IMR-90 (cell line): ENCODE results near the gene PCYOX1L. TPM values are rescaled to one million over a fixed set of nuclear protein-coding genes. Genes with fewer than 3 reads are reported as not detected.

ENCODE experiments used
- ATAC-seq: fragments of 200-7000 bp; cut with Tn5 transposase; 2 replicates; pipeline ENCODE4 v1.9.1; 2020; ENCODE audit warnings: low read depth, mild to moderate bottlenecking, moderate library complexity
- BruUV-seq: library from RNA; stranded (reverse); fragments of 400-500 nt; replicated peaks from 2 replicates; lab custom pipeline; 2021; lab: Mats Ljungman, UMichigan
- CTCF ChIA-PET: fragments of 300-600 bp; formaldehyde crosslinking; extraction: SDS; loops from one replicate; lab custom pipeline; 2021; ENCODE audit warnings: antibody characterized with exemption; lab: Yijun Ruan, JAX
- POLR2A ChIA-PET: fragments of 300-600 bp; sonication (Branson Sonifier 250); formaldehyde crosslinking; loops from one replicate; lab custom pipeline; 2022; ENCODE audit warnings: antibody characterized with exemption; ENCODE audit not compliant: unreplicated experiment; lab: Charles Lee
- DNase-seq: peaks from one replicate; pipeline ENCODE4 v3.0.0; 2013
- H2AFZ ChIP-seq: replicated peaks from 2 replicates; pipeline ENCODE3; 2013; ENCODE audit warnings: low read length, mild to moderate bottlenecking; ENCODE audit not compliant: poor library complexity
- H2AK5ac ChIP-seq: 2 replicates; pipeline ENCODE4 v1.6.1; 2013; ENCODE audit warnings: low read depth, low read length, inconsistent platforms
- H2AK9ac ChIP-seq: replicated peaks from 2 replicates; pipeline ENCODE3; 2013; ENCODE audit warnings: mild to moderate bottlenecking, low read depth, low read length, moderate library complexity; ENCODE audit not compliant: poor library complexity
- H2BK120ac ChIP-seq: 2 replicates; pipeline ENCODE4 v1.6.1; 2013; ENCODE audit warnings: low read depth, low read length, inconsistent platforms
- H2BK15ac ChIP-seq: 3 replicates; pipeline ENCODE4 v1.6.1; 2013; ENCODE audit warnings: low read depth, low read length, inconsistent platforms
- H2BK20ac ChIP-seq: 2 replicates; pipeline ENCODE4 v1.6.1; 2013; ENCODE audit warnings: low read depth, mild to moderate bottlenecking, inconsistent platforms, low read length, moderate library complexity
- H2BK5ac ChIP-seq: 2 replicates; pipeline ENCODE4 v1.6.1; 2013; ENCODE audit warnings: mild to moderate bottlenecking, low read depth, low read length, inconsistent platforms; ENCODE audit not compliant: poor library complexity, severe bottlenecking
- H3K14ac ChIP-seq: replicated peaks from 2 replicates; pipeline ENCODE4 v1.6.1; 2013; ENCODE audit warnings: low read depth, low read length, inconsistent platforms
- H3K18ac ChIP-seq: 2 replicates; pipeline ENCODE4 v1.6.1; 2013; ENCODE audit warnings: low read depth, low read length, control low read depth
- H3K23ac ChIP-seq: 2 replicates; pipeline ENCODE4 v1.6.1; 2013; ENCODE audit warnings: low read depth, low read length, inconsistent platforms
- H3K27ac ChIP-seq: 2 replicates; pipeline ENCODE4 v1.5.1; 2013; ENCODE audit warnings: mild to moderate bottlenecking, control low read depth, low read length; ENCODE audit not compliant: insufficient read depth
- H3K27me3 ChIP-seq: 2 replicates; pipeline ENCODE4 v1.6.1; 2013; ENCODE audit warnings: low read length; ENCODE audit not compliant: control insufficient read depth, insufficient read depth
- H3K36me3 ChIP-seq: 2 replicates; pipeline ENCODE4 v1.6.1; 2013; ENCODE audit warnings: low read length, mixed read lengths; ENCODE audit not compliant: control insufficient read depth, insufficient read depth
- H3K4ac ChIP-seq: 2 replicates; pipeline ENCODE4 v1.6.1; 2013; ENCODE audit warnings: low read depth, low read length, inconsistent platforms
- H3K4me1 ChIP-seq: 2 replicates; pipeline ENCODE4 v1.6.1; 2013; ENCODE audit warnings: low read length, mixed read lengths; ENCODE audit not compliant: control insufficient read depth, insufficient read depth
- H3K4me2 ChIP-seq: 2 replicates; pipeline ENCODE4 v1.6.1; 2013; ENCODE audit warnings: low read depth, mild to moderate bottlenecking, control low read depth, low read length, moderate library complexity
- H3K4me3 ChIP-seq: 2 replicates; pipeline ENCODE4 v1.5.1; 2013; ENCODE audit warnings: low read depth, mild to moderate bottlenecking, control low read depth, low read length, moderate library complexity; ENCODE audit not compliant: insufficient read depth
- H3K56ac ChIP-seq: 2 replicates; pipeline ENCODE4 v1.6.1; 2013; ENCODE audit warnings: low read length, inconsistent platforms; ENCODE audit not compliant: insufficient read depth; ENCODE audit errors: extremely low read depth
- H3K79me1 ChIP-seq, 2 experiments: 2 replicates each; pipeline ENCODE4 v1.6.1; 2013; ENCODE audit warnings: low read length in 2 of 2, inconsistent platforms in 1 of 2, low read depth in 1 of 2
- H3K9ac ChIP-seq: 2 replicates; pipeline ENCODE4 v1.6.1; 2013; ENCODE audit warnings: low read depth, low read length, control low read depth
- H3K9me1 ChIP-seq: 2 replicates; pipeline ENCODE4 v1.6.1; 2013; ENCODE audit warnings: low read length, inconsistent platforms; ENCODE audit not compliant: insufficient read depth
- H3K9me3 ChIP-seq: 2 replicates; pipeline ENCODE4 v1.6.1; 2013; ENCODE audit warnings: low read length; ENCODE audit not compliant: control insufficient read depth, insufficient read depth
- H4K20me1 ChIP-seq: 2 replicates; pipeline ENCODE4 v1.6.1; 2013; ENCODE audit warnings: low read length, inconsistent platforms; ENCODE audit not compliant: insufficient read depth
- H4K5ac ChIP-seq: 2 replicates; pipeline ENCODE4 v1.6.1; 2013; ENCODE audit warnings: mild to moderate bottlenecking, low read depth, low read length, control low read depth
- H4K8ac ChIP-seq, 2 experiments: 2 replicates each; pipeline ENCODE4 v1.6.1; 2013; ENCODE audit warnings: low read depth in 2 of 2, low read length in 2 of 2, control low read depth in 1 of 2, inconsistent platforms in 1 of 2
- H4K91ac ChIP-seq: 2 replicates; pipeline ENCODE4 v1.6.1; 2013; ENCODE audit warnings: low read depth, low read length, inconsistent platforms; ENCODE audit not compliant: insufficient read depth
- BHLHE40 ChIP-seq: fragments of 150-350 bp; IDR thresholded peaks from 2 replicates; pipeline ENCODE4 v1.6.1; 2016; ENCODE audit warnings: mild to moderate bottlenecking, low read depth, low read length
- CEBPB ChIP-seq: IDR thresholded peaks from 2 replicates; pipeline ENCODE4 v1.6.1; 2012; ENCODE audit warnings: low read depth, low read length, improper control_type of control experiment
- CHD1 ChIP-seq: IDR thresholded peaks from 2 replicates; pipeline ENCODE4 v1.6.1; 2012; ENCODE audit warnings: low read depth, low read length, improper control_type of control experiment
- FOS ChIP-seq: fragments of 150-350 bp; IDR thresholded peaks from 2 replicates; pipeline ENCODE4 v1.6.1; 2016; ENCODE audit warnings: low read depth, low read length
- MAFK ChIP-seq: IDR thresholded peaks from 2 replicates; pipeline ENCODE4 v1.6.1; 2012; ENCODE audit warnings: low read depth, low read length, improper control_type of control experiment
- MAZ ChIP-seq: IDR thresholded peaks from 2 replicates; pipeline ENCODE4 v1.6.1; 2012; ENCODE audit warnings: low read depth, mild to moderate bottlenecking, low read length, improper control_type of control experiment, moderate library complexity, borderline replicate concordance
- MXI1 ChIP-seq: IDR thresholded peaks from 2 replicates; pipeline ENCODE4 v1.6.1; 2012; ENCODE audit warnings: low read depth, mild to moderate bottlenecking, low read length, moderate library complexity, borderline replicate concordance
- NFE2L2 ChIP-seq: fragments of 150-350 bp; IDR thresholded peaks from 2 replicates; pipeline ENCODE4 v1.6.1; 2016; ENCODE audit warnings: low read depth, mild to moderate bottlenecking, low read length
- POLR2A ChIP-seq: IDR thresholded peaks from 2 replicates; pipeline ENCODE4 v1.6.1; 2012; ENCODE audit warnings: mild to moderate bottlenecking, low read depth, low read length
- RAD21 ChIP-seq: IDR thresholded peaks from 2 replicates; pipeline ENCODE4 v1.6.1; 2012; ENCODE audit warnings: low read length, improper control_type of control experiment
- RCOR1 ChIP-seq: IDR thresholded peaks from 2 replicates; pipeline ENCODE4 v1.6.1; 2012; ENCODE audit warnings: mild to moderate bottlenecking, low read length, improper control_type of control experiment; ENCODE audit not compliant: insufficient replicate concordance
- RFX5 ChIP-seq: IDR thresholded peaks from 2 replicates; pipeline ENCODE4 v1.8.0; 2012; ENCODE audit warnings: low read depth, mild to moderate bottlenecking, low read length, moderate library complexity
- SMC3 ChIP-seq: fragments of 150-350 bp; IDR thresholded peaks from 2 replicates; pipeline ENCODE4 v1.6.1; 2016; ENCODE audit warnings: low read depth, mild to moderate bottlenecking, antibody characterized with exemption, low read length, moderate library complexity
- WGBS, 2 experiments: methylation state at CpG; one replicate each; pipeline versions ENCODE4 v1.1.5 to v1.1.7; 2013; ENCODE audit warnings: missing lambda C conversion rate in 2 of 2; ENCODE audit not compliant: insufficient read length in 1 of 2; ENCODE audit errors: extremely low coverage in 2 of 2; 5-methylcytosine and 5-hydroxymethylcytosine counted together
- dilution Hi-C: fragments of 300-500 bp; cut with HindIII; formaldehyde crosslinking; loops from one replicate; pipeline ENCODE4 v1.14.3; 2018; ENCODE audit warnings: low sequenced_read_pairs; ENCODE audit not compliant: unreplicated experiment
- in situ Hi-C: fragments of 300-500 bp; cut with MboI; formaldehyde crosslinking; loops from 3 replicates; pipeline ENCODE4 v1.14.3; 2019; ENCODE audit warnings: low sequenced_read_pairs, inconsistent platforms, mixed read lengths
- intact Hi-C: fragments of 100-400 bp; cut with micrococcal nuclease; formaldehyde crosslinking; loops from 2 replicates; pipeline ENCODE4 v1.10.0; 2022
- polyA plus RNA-seq, 3 experiments: library from polyadenylated mRNA; depleted of rRNA; stranded (reverse); fragments of >200 nt; gene quantifications; 2 replicates each; pipeline ENCODE4 v1.2.3, GENCODE V29; 2012; ENCODE audit warnings: low replicate concordance in 1 of 3
- total RNA-seq: library from RNA; depleted of rRNA; stranded (reverse); fragments of >200 nt; gene quantifications from 2 replicates; pipeline ENCODE4 v1.2.3, GENCODE V29; 2012
- TF ChIP-seq, protein P1 (sequence below): fragments of 150-350 bp; IDR thresholded peaks from 2 replicates; pipeline ENCODE4 v1.6.1; 2016; ENCODE audit warnings: low read depth, mild to moderate bottlenecking, low read length, moderate library complexity, borderline replicate concordance
- TF ChIP-seq, protein P2 (sequence below): fragments of 150-350 bp; IDR thresholded peaks from 2 replicates; pipeline ENCODE4 v1.6.1; 2017; ENCODE audit warnings: mild to moderate bottlenecking, antibody characterized with exemption, low read length, low read depth
- TF ChIP-seq, protein P3 (sequence below): conservative IDR thresholded peaks from 2 replicates; pipeline ENCODE4 v1.5.1; 2012; ENCODE audit warnings: mild to moderate bottlenecking, low read depth, low read length, improper control_type of control experiment

The PCYOX1L gene
- total and polyA plus RNA-seq, 2 of the 4 experiments (the other 2 are of a cell fraction), result 7.0 to 14.3 TPM

- peak; percentile 93 for ATAC-seq
- intact Hi-C loops (loop anchor here (1.0 to 2.0 kb wide), 4 partner anchors 26 to 237 kb away; no protein-coding TSS in a partner anchor), in situ Hi-C loops (no loop called here), dilution Hi-C loops (no loop called here)
- no peaks in the 10 kb centered on the region for H3K27me3 ChIP-seq
- no peak overlapping the region for H3K23ac ChIP-seq
- H3K14ac ChIP-seq, result no peak overlapping the region
- H2BK20ac ChIP-seq, result no peak overlapping the region; the same call in 1 of the 2 replicates
- H3K9ac ChIP-seq, result 0 out of 2 replicates have a peak overlapping the region, but pooled peaks have one; percentile 43
- H3K4me2 ChIP-seq, result no peak overlapping the region
- H4K20me1 ChIP-seq, result no peaks in the 10 kb centered on the region
- H2AK9ac ChIP-seq, result peak overlapping the region; percentile 65
- ChIA-PET POLR2A (no interaction called here), CTCF (interaction anchor here (0.6 to 3.2 kb wide), 10 partner anchors 14 to 183 kb away, joined by 3 to 19 read pairs (median 3); no protein-coding TSS in a partner anchor)
- no peak for TF ChIP-seq FOS
- no peak for TF ChIP-seq CEBPB
- TF ChIP-seq SMC3, result peak; percentile 98
- TF ChIP-seq, protein P1, sequence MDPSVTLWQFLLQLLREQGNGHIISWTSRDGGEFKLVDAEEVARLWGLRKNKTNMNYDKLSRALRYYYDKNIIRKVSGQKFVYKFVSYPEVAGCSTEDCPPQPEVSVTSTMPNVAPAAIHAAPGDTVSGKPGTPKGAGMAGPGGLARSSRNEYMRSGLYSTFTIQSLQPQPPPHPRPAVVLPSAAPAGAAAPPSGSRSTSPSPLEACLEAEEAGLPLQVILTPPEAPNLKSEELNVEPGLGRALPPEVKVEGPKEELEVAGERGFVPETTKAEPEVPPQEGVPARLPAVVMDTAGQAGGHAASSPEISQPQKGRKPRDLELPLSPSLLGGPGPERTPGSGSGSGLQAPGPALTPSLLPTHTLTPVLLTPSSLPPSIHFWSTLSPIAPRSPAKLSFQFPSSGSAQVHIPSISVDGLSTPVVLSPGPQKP, result no peak
- TF ChIP-seq, protein P2, sequence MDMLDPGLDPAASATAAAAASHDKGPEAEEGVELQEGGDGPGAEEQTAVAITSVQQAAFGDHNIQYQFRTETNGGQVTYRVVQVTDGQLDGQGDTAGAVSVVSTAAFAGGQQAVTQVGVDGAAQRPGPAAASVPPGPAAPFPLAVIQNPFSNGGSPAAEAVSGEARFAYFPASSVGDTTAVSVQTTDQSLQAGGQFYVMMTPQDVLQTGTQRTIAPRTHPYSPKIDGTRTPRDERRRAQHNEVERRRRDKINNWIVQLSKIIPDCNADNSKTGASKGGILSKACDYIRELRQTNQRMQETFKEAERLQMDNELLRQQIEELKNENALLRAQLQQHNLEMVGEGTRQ, result no peak
- no peak for TF ChIP-seq POLR2A
- TF ChIP-seq RFX5, result no peak
- TF ChIP-seq NFE2L2, result no peak
- TF ChIP-seq MXI1, result no peak
- TF ChIP-seq MAFK, result no peak
- TF ChIP-seq CHD1, result no peak
- TF ChIP-seq, protein P3, sequence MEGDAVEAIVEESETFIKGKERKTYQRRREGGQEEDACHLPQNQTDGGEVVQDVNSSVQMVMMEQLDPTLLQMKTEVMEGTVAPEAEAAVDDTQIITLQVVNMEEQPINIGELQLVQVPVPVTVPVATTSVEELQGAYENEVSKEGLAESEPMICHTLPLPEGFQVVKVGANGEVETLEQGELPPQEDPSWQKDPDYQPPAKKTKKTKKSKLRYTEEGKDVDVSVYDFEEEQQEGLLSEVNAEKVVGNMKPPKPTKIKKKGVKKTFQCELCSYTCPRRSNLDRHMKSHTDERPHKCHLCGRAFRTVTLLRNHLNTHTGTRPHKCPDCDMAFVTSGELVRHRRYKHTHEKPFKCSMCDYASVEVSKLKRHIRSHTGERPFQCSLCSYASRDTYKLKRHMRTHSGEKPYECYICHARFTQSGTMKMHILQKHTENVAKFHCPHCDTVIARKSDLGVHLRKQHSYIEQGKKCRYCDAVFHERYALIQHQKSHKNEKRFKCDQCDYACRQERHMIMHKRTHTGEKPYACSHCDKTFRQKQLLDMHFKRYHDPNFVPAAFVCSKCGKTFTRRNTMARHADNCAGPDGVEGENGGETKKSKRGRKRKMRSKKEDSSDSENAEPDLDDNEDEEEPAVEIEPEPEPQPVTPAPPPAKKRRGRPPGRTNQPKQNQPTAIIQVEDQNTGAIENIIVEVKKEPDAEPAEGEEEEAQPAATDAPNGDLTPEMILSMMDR, result peak; percentile 92
- TF ChIP-seq RCOR1, result no peak
- TF ChIP-seq RAD21, result peak; percentile 90
- peak; percentile 87 for TF ChIP-seq MAZ
- TF ChIP-seq BHLHE40, result no peak
- H3K4me1 ChIP-seq, result peaks cover 22% of the 10 kb centered on the region
- H3K4ac ChIP-seq, result peak overlapping the region; percentile 85; the same call in 1 of the 2 replicates
- H3K9me1 ChIP-seq, result 0 out of 2 replicates have a peak, but pooled peaks cover 2% of the 10 kb centered on the region
- peak overlapping the region; percentile 55 to 86; a peak in 2 of 4 replicates for H4K8ac ChIP-seq
- H4K5ac ChIP-seq, result peak overlapping the region; percentile 86; the same call in 1 of the 2 replicates
- no CpG with 5 or more reads among the region's 16 CpGs for WGBS, 2 experiments
- BruUV-seq, result no TSS peak
- peak overlapping the region; percentile 87; the same call in 1 of the 2 replicates for H4K91ac ChIP-seq
- no peak overlapping the region for H2BK5ac ChIP-seq
- H3K4me3 ChIP-seq, result no peak overlapping the region
- peak overlapping the region; percentile 48; the same call in 2 of the 3 replicates for H2BK15ac ChIP-seq
- peak overlapping the region; percentile 74; the same call in 1 of the 2 replicates for H2BK120ac ChIP-seq
- no peak overlapping the region for H3K18ac ChIP-seq
- H3K9me3 ChIP-seq, result no peaks in the 10 kb centered on the region
- peak overlapping the region; percentile 58 for H2AFZ ChIP-seq
- peaks cover 2 to 5% of the 10 kb centered on the region in 2 experiments; a peak in 1 of 4 replicates for H3K79me1 ChIP-seq
- H3K36me3 ChIP-seq, result no peaks in the 10 kb centered on the region
- peak overlapping the region; percentile 71; the same call in 1 of the 2 replicates for H2AK5ac ChIP-seq
- peak overlapping the region; percentile 50; the same call in 1 of the 2 replicates for H3K27ac ChIP-seq
- H3K56ac ChIP-seq, result no peak overlapping the region
- DNase-seq, result peak; percentile 66
These were observed 24.1 kb downstream of the PCYOX1L start for GRCh38 chr5:149381986-149382338.
